Fibroblast of skin of abdomen (primary cell): ENCODE measurements around the gene CDC26.

Experiments used
- DNase-seq: peaks from one replicate; pipeline ENCODE4 v3.0.0-alpha.2; 2013

The CDC26 gene

DNA sequence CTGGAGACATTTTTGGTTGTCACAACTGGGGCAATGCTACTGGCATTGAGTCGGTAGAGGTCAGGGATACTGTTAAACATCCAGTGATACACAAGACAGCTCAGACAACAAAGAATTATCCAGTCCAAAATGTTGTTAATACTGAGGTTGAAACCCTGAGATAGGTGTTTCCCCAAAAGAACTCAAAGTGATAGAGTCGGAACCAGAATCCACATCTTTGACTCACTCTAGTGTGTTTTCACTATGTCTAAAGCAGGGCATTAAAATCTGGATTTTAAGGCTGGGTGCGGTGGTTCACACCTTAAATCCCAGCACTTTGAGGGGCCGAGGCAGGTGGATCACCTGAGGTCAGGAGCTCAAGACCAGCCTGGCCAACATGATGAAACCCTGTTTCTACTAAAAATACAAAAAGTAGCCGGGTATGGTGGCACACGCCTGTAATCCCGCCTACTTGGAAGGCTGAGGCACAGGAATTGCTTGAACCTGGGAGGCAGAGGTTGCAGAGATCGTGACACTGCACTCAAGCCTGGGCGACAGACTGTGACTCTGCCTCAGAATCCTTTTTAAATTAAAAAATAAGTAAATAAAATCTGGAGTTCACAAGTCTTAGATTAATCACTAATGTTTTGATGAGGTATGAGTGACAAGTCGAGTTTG, 37.0 kb downstream of the CDC26 start:
- DNase-seq, result no peak

DNA sequence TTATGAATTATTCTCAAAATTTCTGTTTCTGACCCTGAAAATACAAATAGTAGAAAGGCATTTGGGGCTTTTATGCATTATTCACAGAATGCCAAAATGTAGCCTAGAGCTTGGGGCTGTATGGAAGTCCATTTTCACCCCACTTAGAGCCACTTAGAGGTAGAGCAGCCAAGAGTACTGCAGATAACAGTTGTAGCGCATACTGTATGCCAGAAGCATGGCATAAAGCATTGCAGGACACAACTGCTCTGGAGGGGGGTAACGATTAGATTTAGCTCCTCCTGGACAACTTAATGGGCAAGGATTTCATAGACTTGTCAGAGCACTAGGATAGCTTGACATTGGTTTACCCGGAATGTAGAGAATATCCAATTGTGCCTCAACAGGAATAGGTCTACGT, 38.3 kb downstream of the CDC26 start:
- no peak for DNase-seq

DNA sequence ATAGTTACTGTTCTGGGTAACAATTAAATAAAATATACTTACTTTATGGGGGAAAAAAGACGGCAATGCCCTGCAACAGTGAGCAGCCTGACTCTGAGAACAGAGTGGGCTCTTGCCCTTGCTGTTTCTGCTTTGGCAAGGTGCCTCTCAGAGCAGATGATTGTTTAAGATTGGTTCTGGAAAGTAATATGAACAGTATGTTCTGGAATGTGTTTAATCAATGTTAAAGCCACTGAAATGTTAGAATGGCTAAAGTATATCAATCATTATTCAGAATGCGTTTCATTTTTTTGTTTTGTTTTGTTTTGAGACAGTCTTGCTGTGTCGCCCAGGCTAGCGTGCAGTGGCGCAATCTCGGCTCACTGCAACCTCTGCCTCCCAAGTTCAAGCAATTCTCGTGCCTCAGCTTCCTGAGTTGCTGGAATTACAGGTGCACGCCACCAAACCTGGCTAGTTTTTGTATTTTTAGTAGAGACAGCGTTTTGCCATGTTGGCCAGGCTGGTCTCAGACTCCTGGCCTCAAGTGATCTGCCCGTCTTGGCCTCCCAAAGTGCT, 39.6 kb downstream of the CDC26 start:
- peak; percentile 15 for DNase-seq

DNA sequence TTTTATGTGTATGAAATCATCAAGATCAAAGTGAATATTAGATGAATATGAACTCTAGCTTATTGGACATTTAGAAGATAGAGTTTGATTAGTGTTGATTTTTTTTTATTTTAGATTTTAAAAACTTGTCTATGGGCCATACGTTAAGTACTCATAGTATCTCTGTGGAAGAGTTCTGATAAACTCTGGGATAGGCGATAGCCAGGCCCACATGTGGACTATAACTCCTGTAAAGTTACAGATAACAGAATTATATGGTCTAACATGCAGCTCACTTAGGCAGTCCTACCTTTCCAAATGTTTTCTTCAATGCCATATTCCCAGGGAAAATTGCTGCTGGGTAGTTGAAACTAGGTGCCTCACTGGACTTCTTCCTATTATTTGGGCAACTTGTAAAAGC, 43.7 kb downstream of the CDC26 start:
- no peak for DNase-seq

DNA sequence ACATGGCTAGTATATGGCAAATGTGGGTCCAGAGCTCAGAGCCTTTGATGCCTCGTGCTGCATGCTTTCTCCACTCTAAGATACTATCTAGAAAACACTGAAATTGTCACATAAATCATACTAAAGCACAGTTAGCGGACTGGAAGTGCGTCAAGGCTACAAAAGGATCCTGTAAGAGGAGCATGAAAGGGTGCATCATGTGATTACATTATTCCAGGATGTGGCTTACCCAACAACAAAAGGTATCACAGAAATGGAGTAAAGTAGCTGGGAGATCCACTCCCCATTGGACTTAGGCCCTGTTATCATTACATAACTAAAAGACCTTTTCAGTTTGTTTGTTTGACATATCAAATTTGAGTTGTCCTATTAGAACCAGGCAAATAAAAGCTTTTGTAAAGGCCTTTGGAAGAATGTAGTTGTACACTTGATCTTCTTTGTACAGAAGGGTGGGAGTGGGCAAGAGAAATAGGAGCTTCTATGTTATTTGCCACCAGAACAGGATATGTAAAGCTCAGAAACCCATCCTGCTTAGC, 47.2 kb downstream of the CDC26 start:
- DNase-seq, result no peak

DNA sequence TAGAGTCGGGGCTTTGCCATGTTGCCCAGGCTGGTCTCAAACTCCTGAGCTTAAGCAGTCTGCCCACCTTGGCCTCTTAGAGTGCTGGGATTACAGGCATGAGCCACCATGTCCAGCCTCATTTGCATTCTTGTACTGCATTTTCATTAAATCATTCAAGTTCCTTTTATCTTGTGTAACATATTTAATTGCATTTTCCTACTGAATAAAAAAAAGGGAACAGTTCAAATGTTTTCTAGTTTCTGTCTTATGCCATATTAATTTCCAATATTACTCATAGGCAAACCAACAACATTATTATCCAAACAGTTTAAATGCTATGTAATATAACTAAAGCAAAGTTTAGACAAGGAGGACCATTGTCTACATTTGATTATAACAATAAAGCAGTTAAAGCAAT, 47.9 kb downstream of the CDC26 start:
- DNase-seq, result no peak

DNA sequence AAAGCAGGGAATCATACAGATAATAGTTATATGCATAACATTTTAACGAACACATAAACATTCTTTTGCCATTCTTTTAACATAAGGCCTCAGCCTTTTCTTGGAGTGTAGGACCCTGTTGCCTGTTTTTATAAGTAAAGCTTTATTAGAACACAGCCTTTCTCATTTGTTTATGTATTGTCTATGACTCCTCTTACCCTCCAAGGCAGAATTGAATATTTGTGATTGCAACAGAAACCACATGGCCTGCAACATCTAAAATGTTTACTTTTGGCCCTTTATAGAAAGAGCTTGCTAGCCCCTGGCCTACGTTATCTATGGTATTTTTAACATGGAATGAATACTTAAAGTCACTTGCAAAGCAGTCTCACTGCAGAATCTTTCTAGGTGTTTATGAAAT, 51.4 kb downstream of the CDC26 start:
- DNase-seq, result peak; percentile 45

DNA sequence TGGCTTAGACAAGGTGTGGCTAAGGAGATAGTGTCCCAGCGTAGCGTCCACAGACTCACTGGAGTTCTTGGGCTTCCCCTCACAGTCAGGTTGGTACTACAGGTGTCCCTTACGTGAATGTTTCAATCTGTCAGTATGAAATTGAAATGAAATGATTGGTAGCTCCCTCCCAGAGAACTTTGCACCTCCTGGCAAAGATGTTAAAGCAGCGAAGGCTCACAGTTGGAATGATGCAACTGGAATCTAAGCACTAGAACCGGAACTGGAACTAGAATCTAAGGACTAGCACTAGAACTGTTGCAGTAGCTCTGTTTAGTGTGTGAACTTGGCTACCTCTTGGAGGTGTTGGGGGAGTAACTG, 52.9 kb downstream of the CDC26 start:
- peak; percentile 13 for DNase-seq

DNA sequence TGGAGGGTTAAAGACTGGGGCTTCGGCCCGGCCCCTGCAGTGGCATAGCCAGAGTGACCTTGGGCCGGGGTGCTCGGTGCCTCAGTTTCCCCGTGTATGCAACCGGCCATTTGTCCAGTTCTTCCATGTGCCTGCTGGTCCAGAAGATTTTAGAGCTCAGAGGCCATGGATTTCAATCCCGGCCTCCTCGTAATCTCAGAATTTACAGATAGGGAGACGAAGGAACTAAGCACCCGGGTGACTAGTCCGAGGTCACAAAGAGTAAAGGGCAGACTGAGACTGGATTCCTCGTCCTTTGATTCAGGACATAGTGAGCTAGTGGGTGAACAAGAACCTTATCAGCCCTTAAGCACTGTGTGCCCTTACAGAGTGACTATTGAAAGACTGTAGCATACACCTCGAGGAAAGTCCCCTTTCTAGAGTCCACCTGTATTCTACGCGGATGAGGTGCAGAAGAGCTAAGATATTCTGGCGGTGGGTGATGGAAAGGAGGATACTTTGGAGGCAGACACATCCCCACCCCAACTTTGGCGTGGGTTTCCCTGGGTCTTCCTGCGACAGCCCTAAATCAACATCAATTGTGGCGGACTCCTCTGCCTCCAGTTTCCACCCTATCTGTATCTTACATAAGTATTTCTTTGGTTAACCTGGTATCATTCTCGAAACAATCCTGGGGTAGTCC, 53.4 kb downstream of the CDC26 start:
- no peak for DNase-seq

DNA sequence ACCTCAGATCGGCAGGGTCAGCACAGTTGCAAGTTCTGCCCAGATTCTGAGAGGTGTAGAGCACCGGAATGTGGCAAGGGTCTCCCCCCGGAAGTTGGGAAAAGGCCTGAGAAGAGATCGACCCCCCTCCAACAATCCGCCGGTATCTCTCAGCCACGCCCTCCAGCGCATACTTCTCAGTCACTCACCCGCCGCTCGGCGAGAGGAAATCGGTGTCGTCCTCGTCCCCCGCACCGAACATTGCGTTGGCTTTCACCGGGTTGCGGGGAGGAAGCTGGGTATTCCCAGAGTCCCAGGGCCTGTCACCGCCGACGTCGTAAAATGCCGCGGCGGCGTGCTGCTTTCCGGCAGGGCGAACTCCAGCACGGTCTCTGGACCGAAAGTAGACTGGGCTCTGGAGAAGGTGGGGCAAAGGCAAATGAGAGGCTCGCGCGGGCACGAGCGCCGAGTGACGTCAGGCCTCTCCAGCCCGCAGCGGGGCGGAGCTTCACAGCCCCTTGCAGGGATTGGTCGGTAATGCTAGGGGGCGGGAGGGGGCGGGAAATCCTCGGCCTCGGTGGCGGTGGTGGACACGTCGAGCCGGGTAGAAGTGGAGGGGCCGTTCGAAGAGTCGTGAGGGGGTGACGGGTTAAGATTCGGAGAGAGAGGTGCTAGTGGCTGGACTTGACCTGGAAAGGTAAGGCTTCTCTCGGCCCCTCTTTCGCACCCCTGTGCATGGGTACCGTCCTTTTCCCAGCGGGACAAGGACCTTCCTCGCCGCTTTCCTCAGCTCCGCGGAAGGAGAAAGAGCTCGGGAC, 54.2 kb downstream of the CDC26 start, which contains the start of the genes FKBP15 and SLC31A1:
Gene FKBP15, minus strand, starts transcription at position 275 of the 797 bp plus-strand sequence. Its CDS starts 34 bp downstream, at position 241.
Gene SLC31A1, plus strand, starts transcription at position 542 of the 797 bp plus-strand sequence. CDS start 34,605 bp downstream, outside the sequence.
- DNase-seq, result peak; percentile 99

DNA sequence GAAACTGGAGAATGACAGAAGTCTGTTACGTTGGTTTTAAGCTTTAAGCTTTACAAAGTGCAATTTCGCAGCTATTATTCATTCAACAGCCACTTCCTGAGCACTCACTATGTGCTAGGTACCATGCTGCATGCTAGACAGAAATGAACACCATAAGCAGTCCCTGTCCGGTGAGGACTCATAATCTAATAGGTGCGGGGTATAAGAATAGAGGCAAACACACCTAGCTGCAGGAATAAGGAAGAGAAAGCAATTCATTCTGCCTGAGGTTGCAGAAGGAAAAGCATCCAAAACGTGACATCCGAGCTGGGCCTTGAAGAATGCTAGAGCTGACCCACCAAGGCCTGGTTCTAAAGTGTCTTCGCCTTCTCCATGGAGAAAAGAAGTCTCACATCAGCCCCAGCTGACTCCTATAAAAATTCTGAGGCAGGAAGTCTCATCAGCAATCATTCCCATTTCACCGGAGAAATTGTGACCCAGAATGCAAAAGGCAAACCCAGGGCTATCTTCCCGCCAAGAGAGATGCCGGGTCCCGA, 54.8 kb downstream of the CDC26 start:
- no peak for DNase-seq

DNA sequence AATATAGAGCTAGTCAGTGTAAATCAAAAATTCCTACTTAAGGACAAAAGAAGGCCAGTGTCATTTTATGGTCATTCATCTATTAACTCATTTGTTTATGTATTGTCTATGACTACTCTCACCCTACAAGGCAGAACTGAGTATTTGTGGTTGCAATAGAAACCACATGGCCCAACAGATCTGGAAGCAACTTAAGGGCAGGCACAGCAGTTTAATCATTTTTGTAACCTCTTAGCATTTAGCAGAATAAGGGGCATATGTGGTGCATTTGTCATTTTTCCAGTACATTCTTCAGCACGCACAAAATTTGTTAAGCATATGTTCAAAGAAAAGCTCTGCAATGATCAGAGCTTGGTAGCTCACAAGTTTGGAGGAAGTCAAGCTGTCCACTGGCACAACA, 55.4 kb downstream of the CDC26 start:
- peak; percentile 56 for DNase-seq

DNA sequence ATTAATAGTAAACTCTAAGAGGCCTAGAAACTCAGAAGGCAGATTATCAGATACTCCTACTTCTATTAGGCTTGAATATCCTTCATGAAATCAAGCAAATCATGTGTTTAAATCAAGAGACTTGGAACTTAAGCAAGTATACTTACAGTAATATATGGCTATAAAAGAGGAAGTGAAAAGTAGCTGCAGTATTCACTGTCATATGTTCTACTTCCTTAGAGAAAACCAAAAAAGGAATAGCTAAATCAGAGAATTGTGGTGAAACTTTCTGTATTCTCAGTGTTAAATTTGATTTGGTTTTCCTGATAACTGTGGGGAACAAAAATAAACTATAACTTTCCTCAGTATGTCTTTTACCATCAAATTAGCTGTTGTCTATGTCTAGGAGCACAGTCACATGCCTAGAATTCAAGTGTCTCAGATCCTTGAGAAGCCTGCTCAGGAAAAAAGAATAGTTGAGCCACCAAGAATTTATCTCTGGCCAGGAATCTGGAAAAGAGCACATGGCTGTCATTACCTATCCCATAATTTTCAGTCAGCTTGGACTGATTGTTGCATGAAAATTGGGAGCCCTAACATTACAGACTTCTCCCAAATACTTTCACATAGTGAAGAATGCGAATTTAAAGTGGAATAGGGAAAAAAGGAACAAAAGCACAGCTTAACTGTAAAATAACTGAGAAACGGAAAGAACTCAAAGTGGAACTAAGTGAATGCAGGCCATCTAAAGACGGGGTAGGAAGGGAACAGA, 56.0 kb downstream of the CDC26 start:
- no peak for DNase-seq
